ENCODE data around the gene AXIN1.

AXIN1 gene

GRCh38 chr16:285146-286055 lies 67.1 kb downstream of the AXIN1 start:
- Histone ChIP-seq H3K9ac (no peak overlapping the region), H3K4me3 (no peak overlapping the region), H3K9me3 (replicated peaks in 1 of 11) (no peaks in the 10 kb centered on the region; a peak in 2 of 22 replicates), H3K27me3 (peaks cover 17 to 39% (median 30%) of the 10 kb centered on the region in 11 experiments), H3K36me3 (peaks cover 32 to 43% (median 41%) of the 10 kb centered on the region in 11 experiments), H3K27ac (no peak overlapping the region), H3K4me1 (peaks cover 0 to 56% (median 30%) of the 10 kb centered on the region in 10 experiments; a peak in 13 of 20 replicates), H3K4me2 (peak overlapping the region in 7 of 11 experiments; percentile 24 to 59 (median 46); a peak in 10 of 22 replicates), H4K20me1 (peaks cover 3 to 75% (median 33%) of the 10 kb centered on the region in 11 experiments; a peak in 19 of 22 replicates)
- no peak for TF ChIP-seq Cebpa-rat (IDR thresholded peaks at IDR 0.05)

GRCh38 chr16:284204-285120 lies 68.1 kb downstream of the AXIN1 start:
- Histone ChIP-seq H3K4me1 (peaks cover 0 to 57% (median 30%) of the 10 kb centered on the region in 10 experiments; a peak in 13 of 20 replicates), H3K27me3 (peaks cover 23 to 48% (median 37%) of the 10 kb centered on the region in 11 experiments), H3K9me3 (replicated peaks in 1 of 11) (no peaks in the 10 kb centered on the region; a peak in 2 of 22 replicates), H3K4me2 (peak overlapping the region in 5 of 11 experiments; percentile 40 to 59 (median 58); a peak in 6 of 22 replicates), H3K27ac (no peak overlapping the region), H3K36me3 (peaks cover 23 to 33% (median 31%) of the 10 kb centered on the region in 11 experiments), H4K20me1 (peaks cover 0 to 67% (median 24%) of the 10 kb centered on the region in 11 experiments; a peak in 16 of 22 replicates), H3K4me3 (no peak overlapping the region), H3K9ac (no peak overlapping the region)
- TF ChIP-seq Cebpa-rat (IDR thresholded peaks at IDR 0.05): no peak

GRCh38 chr16:283033-283805 lies 69.3 kb downstream of the AXIN1 start, which contains the start of gene PDIA2:
Gene PDIA2, plus strand, starts transcription at chr16:283164. Its CDS starts 6 bp downstream, at chr16:283170.
- peak within 1 kb of the TSS in 7 of 11 experiments; percentile 25 to 60 (median 56); a peak in 13 of 22 replicates for H3K4me2 ChIP-seq
- no peak for TF ChIP-seq Cebpa-rat (IDR thresholded peaks at IDR 0.05)
- no peaks in the 10 kb centered on the region; a peak in 2 of 22 replicates for H3K9me3 ChIP-seq (replicated peaks in 1 of 11)
- H3K4me3 ChIP-seq: no peak within 1 kb of the TSS
- peaks cover 0 to 64% (median 14%) of the 10 kb centered on the region in 11 experiments; a peak in 15 of 22 replicates for H4K20me1 ChIP-seq
- peaks cover 29 to 60% (median 46%) of the 10 kb centered on the region in 11 experiments for H3K27me3 ChIP-seq
- peaks cover 11 to 21% (median 19%) of the 10 kb centered on the region in 11 experiments; a peak in 21 of 22 replicates for H3K36me3 ChIP-seq
- peak within 1 kb of the TSS in 3 of 11 experiments; percentile 15 to 34 (median 33); a peak in 3 of 22 replicates for H3K9ac ChIP-seq
- H3K4me1 ChIP-seq: peaks cover 0 to 59% (median 29%) of the 10 kb centered on the region in 10 experiments; a peak in 13 of 20 replicates
- H3K27ac ChIP-seq: no peak within 1 kb of the TSS

GRCh38 chr16:282491-282890 lies 70.0 kb downstream of the AXIN1 start:
- TF ChIP-seq Cebpa-rat (IDR thresholded peaks at IDR 0.05): no peak
- H3K27ac ChIP-seq: no peak overlapping the region
- peaks cover 34 to 68% (median 50%) of the 10 kb centered on the region in 11 experiments for H3K27me3 ChIP-seq
- no peak overlapping the region for H3K9ac ChIP-seq
- no peaks in the 10 kb centered on the region; a peak in 2 of 22 replicates for H3K9me3 ChIP-seq (replicated peaks in 1 of 11)
- H3K36me3 ChIP-seq: peaks cover 5 to 14% (median 12%) of the 10 kb centered on the region in 11 experiments; a peak in 18 of 22 replicates
- no peak overlapping the region for H3K4me3 ChIP-seq
- peaks cover 0 to 53% (median 25%) of the 10 kb centered on the region in 10 experiments; a peak in 13 of 20 replicates for H3K4me1 ChIP-seq
- 0 out of 22 replicates have a peak overlapping the region, but pooled peaks of 1 of the 11 experiments have one; percentile 59 for H3K4me2 ChIP-seq
- peaks cover 0 to 57% (median 9%) of the 10 kb centered on the region in 11 experiments; a peak in 11 of 22 replicates for H4K20me1 ChIP-seq

- peaks cover 0 to 49% (median 7%) of the 10 kb centered on the region in 11 experiments; a peak in 11 of 22 replicates for H4K20me1 ChIP-seq
- peaks cover 41 to 75% (median 57%) of the 10 kb centered on the region in 11 experiments for H3K27me3 ChIP-seq
- TF ChIP-seq Cebpa-rat (IDR thresholded peaks at IDR 0.05): no peak
- no peak overlapping the region for H3K9ac ChIP-seq
- no peak overlapping the region for H3K4me3 ChIP-seq
- H3K36me3 ChIP-seq: peaks cover 0 to 6% (median 5%) of the 10 kb centered on the region in 11 experiments; a peak in 15 of 22 replicates
- no peak overlapping the region for H3K27ac ChIP-seq
- H3K9me3 ChIP-seq (replicated peaks in 1 of 11): no peaks in the 10 kb centered on the region; a peak in 2 of 22 replicates
- no peak overlapping the region for H3K4me2 ChIP-seq
- H3K4me1 ChIP-seq: peaks cover 0 to 45% (median 21%) of the 10 kb centered on the region in 10 experiments; a peak in 12 of 20 replicates
Measured at GRCh38 chr16:281660-282255, 70.8 kb downstream of the AXIN1 start.

GRCh38 chr16:280991-281659 lies 71.4 kb downstream of the AXIN1 start:
- Histone ChIP-seq H3K27me3 (peaks cover 47 to 81% (median 64%) of the 10 kb centered on the region in 11 experiments), H3K4me1 (peaks cover 0 to 39% (median 15%) of the 10 kb centered on the region in 10 experiments; a peak in 12 of 20 replicates), H3K9me3 (replicated peaks in 1 of 11) (no peaks in the 10 kb centered on the region), H3K27ac (no peak overlapping the region), H3K9ac (no peak overlapping the region), H3K4me3 (no peak overlapping the region), H3K36me3 (no peaks in the 10 kb centered on the region), H4K20me1 (peaks cover 0 to 51% (median 7%) of the 10 kb centered on the region in 11 experiments; a peak in 8 of 22 replicates), H3K4me2 (no peak overlapping the region)
- no peak for TF ChIP-seq Cebpa-rat (IDR thresholded peaks at IDR 0.05)

- no peaks in the 10 kb centered on the region for H3K9me3 ChIP-seq (replicated peaks in 1 of 11)
- H3K9ac ChIP-seq: no peak within 1 kb of the TSS
- no peak within 1 kb of the TSS for H3K27ac ChIP-seq
- peaks cover 0 to 38% (median 14%) of the 10 kb centered on the region in 10 experiments; a peak in 12 of 20 replicates for H3K4me1 ChIP-seq
- peaks cover 53 to 87% (median 69%) of the 10 kb centered on the region in 11 experiments for H3K27me3 ChIP-seq
- H4K20me1 ChIP-seq: peaks cover 0 to 50% (median 7%) of the 10 kb centered on the region in 11 experiments; a peak in 8 of 22 replicates
- H3K4me3 ChIP-seq: no peak within 1 kb of the TSS
- no peaks in the 10 kb centered on the region for H3K36me3 ChIP-seq
- H3K4me2 ChIP-seq: peak within 1 kb of the TSS in 5 of 11 experiments; percentile 1 to 28 (median 8); a peak in 3 of 22 replicates
- no peak for TF ChIP-seq Cebpa-rat (IDR thresholded peaks at IDR 0.05)
Measured at GRCh38 chr16:280552-280951, 72.0 kb downstream of the AXIN1 start, which contains the start of gene ARHGDIG. Gene ARHGDIG, plus strand, starts transcription at chr16:280591. Its CDS starts 90 bp downstream, at chr16:280681.
